22Rv1 (cell line): ENCODE measurements around the gene SLC12A7.

Experiments used
- H3K27ac ChIP-seq: fragments of 450-650 bp; 2 replicates; pipeline ENCODE4 v1.5.1; 2017
- ZFX ChIP-seq: fragments of 450-650 bp; IDR thresholded peaks from 2 replicates; pipeline ENCODE4 v1.6.1; 2017; ENCODE audit warnings: antibody characterized with exemption, borderline replicate concordance
- TF ChIP-seq, protein P1 (sequence below): fragments of 450-650 bp; IDR thresholded peaks from 2 replicates; pipeline ENCODE4 v1.5.1; 2017; ENCODE audit warnings: mild to moderate bottlenecking

SLC12A7 gene

DNA sequence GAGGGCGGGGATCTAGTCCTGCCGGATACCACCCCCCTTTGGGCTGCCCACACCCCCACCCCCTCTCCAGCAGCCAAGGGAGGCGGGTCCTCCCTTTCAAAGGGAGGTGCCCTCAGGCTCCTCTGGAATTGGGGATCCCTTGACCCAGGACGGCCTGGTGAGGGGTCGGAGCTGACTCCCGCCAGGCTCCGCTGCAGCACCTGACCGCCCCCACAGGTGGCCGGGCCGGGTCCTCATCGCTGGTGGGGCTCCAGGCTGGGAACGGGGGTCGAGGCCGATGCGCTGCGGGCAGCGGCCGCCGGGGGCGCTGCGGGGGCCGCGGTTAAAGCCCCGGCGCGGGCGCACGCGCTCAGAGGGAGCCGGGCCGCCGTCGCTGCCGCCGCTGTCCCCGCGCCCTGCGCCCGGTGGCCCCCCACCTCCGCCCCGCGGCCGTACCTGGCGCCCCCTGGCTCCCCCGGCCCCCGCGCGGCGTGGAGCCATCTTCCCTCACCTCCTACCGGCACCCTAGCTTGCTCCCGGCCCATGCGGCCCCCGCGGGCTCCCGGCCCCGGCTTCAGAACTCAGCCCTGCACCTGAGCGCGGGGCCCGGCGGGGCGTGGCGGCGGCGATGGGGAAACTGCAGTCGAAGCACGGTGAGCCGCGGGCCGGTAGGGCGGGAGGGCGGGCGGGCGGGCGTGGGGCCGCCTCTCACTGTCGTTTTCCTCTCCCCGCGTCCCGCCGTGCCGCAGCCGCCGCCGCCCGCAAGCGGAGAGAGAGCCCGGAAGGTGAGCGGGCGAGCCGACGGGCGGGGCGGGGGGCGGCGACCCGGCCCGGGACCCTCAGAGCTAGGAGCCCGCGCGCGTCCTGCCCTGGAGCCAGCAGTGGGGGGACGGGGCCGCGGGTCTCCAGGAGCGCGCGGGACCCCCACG lies 103.2 kb downstream of the SLC12A7 start, which contains the start of gene NKD2:
NKD2 (plus strand) TSS at position 352 of the 908 bp plus-strand sequence; CDS start at position 608, 256 bp downstream.
- TF ChIP-seq, protein P1, sequence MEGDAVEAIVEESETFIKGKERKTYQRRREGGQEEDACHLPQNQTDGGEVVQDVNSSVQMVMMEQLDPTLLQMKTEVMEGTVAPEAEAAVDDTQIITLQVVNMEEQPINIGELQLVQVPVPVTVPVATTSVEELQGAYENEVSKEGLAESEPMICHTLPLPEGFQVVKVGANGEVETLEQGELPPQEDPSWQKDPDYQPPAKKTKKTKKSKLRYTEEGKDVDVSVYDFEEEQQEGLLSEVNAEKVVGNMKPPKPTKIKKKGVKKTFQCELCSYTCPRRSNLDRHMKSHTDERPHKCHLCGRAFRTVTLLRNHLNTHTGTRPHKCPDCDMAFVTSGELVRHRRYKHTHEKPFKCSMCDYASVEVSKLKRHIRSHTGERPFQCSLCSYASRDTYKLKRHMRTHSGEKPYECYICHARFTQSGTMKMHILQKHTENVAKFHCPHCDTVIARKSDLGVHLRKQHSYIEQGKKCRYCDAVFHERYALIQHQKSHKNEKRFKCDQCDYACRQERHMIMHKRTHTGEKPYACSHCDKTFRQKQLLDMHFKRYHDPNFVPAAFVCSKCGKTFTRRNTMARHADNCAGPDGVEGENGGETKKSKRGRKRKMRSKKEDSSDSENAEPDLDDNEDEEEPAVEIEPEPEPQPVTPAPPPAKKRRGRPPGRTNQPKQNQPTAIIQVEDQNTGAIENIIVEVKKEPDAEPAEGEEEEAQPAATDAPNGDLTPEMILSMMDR = peak; percentile 92
- no peak for TF ChIP-seq ZFX
- H3K27ac ChIP-seq = no peak within 1 kb of the TSS

DNA sequence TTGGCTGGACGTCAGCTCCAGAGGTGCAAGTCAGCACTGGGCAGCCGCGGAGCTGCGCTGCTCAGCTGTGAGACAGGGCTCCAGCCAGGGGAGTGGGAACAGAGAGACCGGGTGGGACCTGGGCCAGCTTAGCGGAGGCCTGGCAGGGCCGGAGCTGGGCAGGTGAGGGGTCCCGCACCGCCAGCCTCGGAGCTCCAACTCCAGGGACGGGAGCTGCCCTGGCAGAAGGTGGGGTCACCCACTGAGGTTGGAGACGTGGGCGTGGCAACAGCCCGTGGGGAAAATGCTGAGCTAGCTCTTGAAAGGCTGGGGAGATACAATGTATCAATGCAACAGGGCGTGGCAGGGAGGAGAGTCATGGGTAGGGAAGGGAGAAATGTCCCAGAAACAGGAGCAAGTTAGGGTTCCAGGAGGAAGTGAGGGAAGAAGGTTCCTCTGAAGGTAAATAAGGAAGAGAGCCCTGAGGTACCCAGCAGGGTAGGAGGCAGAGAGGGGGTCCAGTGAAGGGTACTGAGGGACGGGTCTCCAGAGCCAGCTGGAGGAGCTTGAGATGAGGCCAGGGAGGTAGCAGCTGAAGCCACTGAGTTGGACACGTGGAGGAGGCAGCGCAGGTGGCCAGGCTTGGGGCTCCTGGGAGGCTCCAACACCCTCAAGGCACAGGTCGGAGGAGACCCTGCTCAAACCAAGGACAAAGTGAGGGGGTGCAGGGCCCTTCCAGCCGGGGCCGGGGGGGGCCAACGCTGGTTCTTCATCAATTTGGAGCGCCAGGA lies 104.0 kb downstream of the SLC12A7 start:
- H3K27ac ChIP-seq = no peak overlapping the region
- TF ChIP-seq, protein P1 = no peak
- TF ChIP-seq ZFX = no peak

DNA sequence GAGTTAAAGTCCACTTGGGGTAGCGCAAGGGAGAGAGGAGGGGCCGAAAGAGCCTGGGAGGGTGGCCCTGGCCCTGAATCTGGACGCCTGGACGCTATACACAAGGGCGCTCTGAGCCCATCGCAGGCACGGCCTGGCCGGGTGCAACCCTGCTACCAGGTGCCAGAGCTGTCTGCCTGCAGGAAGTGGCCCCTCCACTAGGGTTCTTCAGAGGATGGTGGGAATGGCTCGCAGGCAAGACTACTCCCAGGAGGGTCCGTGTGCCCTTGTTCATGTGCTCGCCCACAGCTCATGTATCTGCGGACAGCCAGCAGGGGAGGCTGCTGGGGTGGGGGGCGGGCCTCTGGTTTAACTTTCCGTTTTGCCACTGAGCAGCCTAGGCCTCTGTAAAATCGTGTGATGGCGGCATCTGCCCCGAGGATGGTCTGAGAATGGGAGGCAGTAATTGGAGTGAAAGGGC lies 104.6 kb downstream of the SLC12A7 start:
- H3K27ac ChIP-seq = no peak overlapping the region
- TF ChIP-seq, protein P1 = no peak
- TF ChIP-seq ZFX = no peak

DNA sequence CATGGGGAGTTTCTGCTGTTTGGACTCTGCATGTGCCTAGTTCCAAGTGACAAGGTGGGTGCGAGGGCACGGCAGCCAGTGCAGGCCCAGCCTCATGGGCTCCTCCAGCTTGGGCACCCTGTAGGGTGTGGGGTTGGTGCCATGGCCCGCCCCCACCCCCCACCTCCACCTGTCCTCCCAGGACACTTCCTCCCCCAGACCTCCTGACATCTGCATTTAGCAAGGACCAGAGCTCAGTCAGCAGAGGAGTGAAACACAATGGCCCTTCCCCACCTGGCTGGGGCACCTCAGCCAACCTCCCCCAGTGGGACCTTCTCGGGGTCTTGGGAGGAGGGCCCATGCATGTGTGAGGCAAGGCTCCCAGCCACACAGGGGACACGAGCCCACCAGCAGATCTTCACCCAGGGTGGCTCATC lies 105.2 kb downstream of the SLC12A7 start:
- H3K27ac ChIP-seq = no peak overlapping the region
- TF ChIP-seq ZFX = no peak
- TF ChIP-seq, protein P1 = no peak

DNA sequence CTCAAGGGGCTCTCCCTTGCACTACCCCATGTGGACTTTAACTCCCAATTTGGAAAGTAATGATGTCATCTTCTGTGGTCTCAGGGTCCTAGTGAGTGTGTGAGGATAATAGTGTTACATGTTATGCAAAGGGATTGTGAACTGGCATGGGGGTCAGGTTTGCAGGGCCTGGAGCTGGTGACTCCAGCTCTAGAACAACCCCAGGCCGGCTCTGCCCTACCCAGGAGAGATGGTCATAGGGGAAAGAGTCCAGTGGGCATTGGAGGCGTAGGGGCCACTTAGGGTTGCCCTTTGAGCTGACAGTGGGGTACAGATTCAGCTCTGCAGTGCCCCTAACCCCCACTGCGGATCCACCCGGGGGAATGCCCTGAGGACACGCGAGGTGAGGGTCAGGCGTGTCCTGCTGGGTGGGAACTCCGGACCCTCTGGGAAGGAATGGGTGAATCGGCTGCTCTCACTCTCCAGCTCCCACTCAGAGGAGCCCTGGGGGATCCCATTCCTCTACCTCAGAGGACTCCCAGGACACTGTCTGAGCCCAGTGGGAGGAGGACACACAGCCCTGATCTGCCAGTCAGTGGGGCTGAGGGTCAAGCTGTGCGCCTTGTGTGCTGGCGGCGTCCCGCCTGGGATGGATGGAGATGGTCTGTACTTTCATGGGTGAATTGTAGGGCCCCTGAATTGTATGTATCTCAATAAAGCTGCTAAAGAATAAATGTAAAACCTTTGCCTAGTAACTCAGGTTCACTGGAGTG lies 105.8 kb downstream of the SLC12A7 start:
- H3K27ac ChIP-seq = no peak overlapping the region
- TF ChIP-seq ZFX = no peak
- TF ChIP-seq, protein P1 = no peak

DNA sequence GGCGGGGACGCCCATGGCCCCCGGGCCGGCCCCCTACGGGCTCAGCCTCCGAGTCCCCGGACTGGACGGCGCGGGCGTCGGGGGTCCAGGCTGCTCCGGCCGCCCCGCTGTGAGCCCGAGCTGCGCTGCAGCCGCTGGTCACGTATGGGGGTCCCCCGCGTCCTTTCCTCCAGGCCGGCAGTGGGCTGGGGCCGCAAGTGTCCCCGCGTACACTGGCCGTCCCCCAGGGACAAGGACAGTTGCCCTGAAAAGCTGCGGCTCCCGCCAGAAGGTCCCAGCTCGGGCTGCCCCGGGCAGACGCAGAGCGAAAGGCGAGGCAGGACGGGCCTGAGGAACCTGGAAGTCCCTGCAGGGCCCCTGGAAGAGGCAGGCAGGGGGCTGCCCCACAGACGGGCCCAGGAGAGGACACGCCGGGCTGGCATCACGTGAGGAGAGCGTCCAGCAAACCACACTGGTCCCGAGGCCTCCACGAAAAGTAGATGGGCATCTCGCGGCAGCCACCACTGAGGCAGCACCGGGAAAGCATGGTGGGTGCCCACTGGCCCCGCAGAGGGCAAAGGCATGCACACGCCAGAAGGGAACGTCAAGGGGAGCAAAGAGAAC lies 106.5 kb downstream of the SLC12A7 start:
- TF ChIP-seq ZFX = no peak
- TF ChIP-seq, protein P1 = no peak
- H3K27ac ChIP-seq = no peak overlapping the region
